Stimulated activated naive B cell treated with anti-CD40 and anti-IgM and Interleukin-4, amounts not matched to agents 10 μg/mL and 1 μg/mL and 100 μg/mL, for 72 hours (primary cell): Measurements from ENCODE around the gene COL19A1.

Experiments used
- ATAC-seq, 2 donors: fragments of 150-1000 bp; cut with Tn5 transposase; replicated peaks; 2 replicates each; pipeline ENCODE4 v1.10.0; 2021; ENCODE audit warnings: moderate library complexity in 1 of 2
- DNase-seq: peaks from one replicate; pipeline ENCODE4 v3.0.0; 2021
- H3K27ac Mint-ChIP-seq: one replicate; pipeline ENCODE4 v1.8.0; 2022; ENCODE audit warnings: mild to moderate bottlenecking, mixed read lengths
- H3K27me3 Mint-ChIP-seq, 2 donors: one replicate each; pipeline ENCODE4 v1.8.0; 2022; ENCODE audit warnings: mixed read lengths in 2 of 2
- H3K36me3 Mint-ChIP-seq, 2 donors: one replicate each; pipeline ENCODE4 v1.8.0; 2022; ENCODE audit warnings: mixed read lengths in 2 of 2, mild to moderate bottlenecking in 1 of 2
- H3K4me1 Mint-ChIP-seq, 2 donors: one replicate each; pipeline ENCODE4 v1.8.0; 2022; ENCODE audit warnings: mixed read lengths in 2 of 2, mild to moderate bottlenecking in 1 of 2
- H3K4me3 Mint-ChIP-seq, 2 donors: one replicate each; pipeline ENCODE4 v1.8.0; 2022; ENCODE audit warnings: mild to moderate bottlenecking in 2 of 2, mixed read lengths in 2 of 2, moderate library complexity in 1 of 2
- H3K9me3 Mint-ChIP-seq, 2 donors: one replicate each; pipeline ENCODE4 v1.8.0; 2022; ENCODE audit warnings: mixed read lengths in 2 of 2, mild to moderate bottlenecking in 1 of 2

Gene COL19A1

GRCh38 chr6:70194421-70194820 lies 328.1 kb downstream of the COL19A1 start:
- Mint-ChIP-seq H3K36me3 (peaks cover 28 to 39% of the 10 kb centered on the region in 2 donors), H3K4me3 (no peak overlapping the region)

GRCh38 chr6:70196531-70196930 lies 330.2 kb downstream of the COL19A1 start:
- H3K36me3 Mint-ChIP-seq, result peaks cover 26 to 33% of the 10 kb centered on the region in 2 donors
- ATAC-seq, result no peak
- no peaks in the 10 kb centered on the region for H3K27me3 Mint-ChIP-seq
- peaks cover 0 to 2% of the 10 kb centered on the region in 2 donors for H3K4me1 Mint-ChIP-seq
- no peak overlapping the region for H3K27ac Mint-ChIP-seq
- no peaks in the 10 kb centered on the region for H3K9me3 Mint-ChIP-seq
- H3K4me3 Mint-ChIP-seq, result no peak overlapping the region
- no peak for DNase-seq

More at GRCh38 chr6:70194421-70194820, 328.1 kb downstream of the COL19A1 start:
- DNase-seq, result no peak
- Mint-ChIP-seq H3K9me3 (no peaks in the 10 kb centered on the region), H3K4me1 (peaks cover 0 to 2% of the 10 kb centered on the region in 2 donors), H3K27me3 (no peaks in the 10 kb centered on the region), H3K27ac (no peak overlapping the region)
- ATAC-seq, result no peak

- Mint-ChIP-seq H3K27me3 (no peaks in the 10 kb centered on the region), H3K4me3 (no peak overlapping the region), H3K27ac (no peak overlapping the region), H3K9me3 (no peaks in the 10 kb centered on the region), H3K36me3 (peaks cover 14 to 22% of the 10 kb centered on the region in 2 donors), H3K4me1 (no peaks in the 10 kb centered on the region)
- DNase-seq (no peak), ATAC-seq (no peak)
Observed at GRCh38 chr6:70198785-70199184, 332.4 kb downstream of the COL19A1 start.

- DNase-seq (no peak), ATAC-seq (no peak)
- no peak overlapping the region for H3K27ac Mint-ChIP-seq
Observed at GRCh38 chr6:70208235-70208790, 342.0 kb downstream of the COL19A1 start.

GRCh38 chr6:70210462-70210861 lies 344.1 kb downstream of the COL19A1 start:
- Mint-ChIP-seq H3K4me3 (no peak overlapping the region), H3K4me1 (no peaks in the 10 kb centered on the region), H3K9me3 (no peaks in the 10 kb centered on the region), H3K27ac (no peak overlapping the region), H3K27me3 (no peaks in the 10 kb centered on the region), H3K36me3 (peaks cover 6 to 7% of the 10 kb centered on the region in 2 donors)
- ATAC-seq (no peak), DNase-seq (no peak)

More at GRCh38 chr6:70208235-70208790, 342.0 kb downstream of the COL19A1 start:
- H3K4me1 Mint-ChIP-seq, result no peaks in the 10 kb centered on the region
- H3K4me3 Mint-ChIP-seq, result no peak overlapping the region
- peaks cover 6 to 8% of the 10 kb centered on the region in 2 donors for H3K36me3 Mint-ChIP-seq
- no peaks in the 10 kb centered on the region for H3K9me3 Mint-ChIP-seq
- H3K27me3 Mint-ChIP-seq, result no peaks in the 10 kb centered on the region

GRCh38 chr6:70215460-70216108 lies 349.2 kb downstream of the COL19A1 start:
- ATAC-seq, result no peak
- H3K27me3 Mint-ChIP-seq, result no peaks in the 10 kb centered on the region
- H3K4me1 Mint-ChIP-seq, result no peaks in the 10 kb centered on the region
- no peak overlapping the region for H3K27ac Mint-ChIP-seq
- H3K4me3 Mint-ChIP-seq, result no peak overlapping the region
- no peak for DNase-seq
- H3K36me3 Mint-ChIP-seq, result no peaks in the 10 kb centered on the region
- H3K9me3 Mint-ChIP-seq, result no peaks in the 10 kb centered on the region

GRCh38 chr6:70216767-70217166 lies 350.4 kb downstream of the COL19A1 start:
- Mint-ChIP-seq H3K27me3 (no peaks in the 10 kb centered on the region), H3K36me3 (no peaks in the 10 kb centered on the region), H3K9me3 (no peaks in the 10 kb centered on the region), H3K4me1 (peaks cover 0 to 8% of the 10 kb centered on the region in 2 donors), H3K27ac (no peak overlapping the region), H3K4me3 (no peak overlapping the region)
- DNase-seq (no peak), ATAC-seq (no peak)

GRCh38 chr6:70219943-70220613 lies 353.7 kb downstream of the COL19A1 start:
- no peak for DNase-seq
- Mint-ChIP-seq H3K36me3 (no peaks in the 10 kb centered on the region), H3K4me1 (peaks cover 0 to 8% of the 10 kb centered on the region in 2 donors), H3K4me3 (no peak overlapping the region), H3K27ac (no peak overlapping the region), H3K9me3 (no peaks in the 10 kb centered on the region), H3K27me3 (peaks cover 0 to 5% of the 10 kb centered on the region in 2 donors)
- ATAC-seq, result no peak

GRCh38 chr6:70221025-70221714 lies 354.8 kb downstream of the COL19A1 start:
- H3K36me3 Mint-ChIP-seq, result no peaks in the 10 kb centered on the region
- ATAC-seq (peak in 1 of 2 donors; percentile 76), DNase-seq (no peak)
- no peak overlapping the region for H3K4me3 Mint-ChIP-seq
- peaks cover 0 to 8% of the 10 kb centered on the region in 2 donors for H3K4me1 Mint-ChIP-seq
- H3K9me3 Mint-ChIP-seq, result no peaks in the 10 kb centered on the region
- H3K27me3 Mint-ChIP-seq, result peaks cover 0 to 5% of the 10 kb centered on the region in 2 donors
- no peak overlapping the region for H3K27ac Mint-ChIP-seq

- ATAC-seq (peak; percentile 29 to 59), DNase-seq (no peak)
- Mint-ChIP-seq H3K36me3 (no peaks in the 10 kb centered on the region), H3K4me1 (peaks cover 0 to 8% of the 10 kb centered on the region in 2 donors), H3K27me3 (peaks cover 3 to 5% of the 10 kb centered on the region in 2 donors), H3K4me3 (no peak overlapping the region), H3K27ac (no peak overlapping the region), H3K9me3 (no peaks in the 10 kb centered on the region)
Observed at GRCh38 chr6:70221715-70222438, 355.5 kb downstream of the COL19A1 start.

GRCh38 chr6:70222439-70222749 lies 356.0 kb downstream of the COL19A1 start:
- no peak overlapping the region for H3K27ac Mint-ChIP-seq

GRCh38 chr6:70225055-70225454 lies 358.7 kb downstream of the COL19A1 start:
- DNase-seq, result no peak
- ATAC-seq, result no peak
- Mint-ChIP-seq H3K9me3 (no peaks in the 10 kb centered on the region), H3K27ac (no peak overlapping the region), H3K4me1 (peaks cover 0 to 8% of the 10 kb centered on the region in 2 donors), H3K4me3 (no peak overlapping the region), H3K27me3 (peaks cover 5 to 6% of the 10 kb centered on the region in 2 donors), H3K36me3 (no peaks in the 10 kb centered on the region)

More at GRCh38 chr6:70222439-70222749, 356.0 kb downstream of the COL19A1 start:
- Mint-ChIP-seq H3K4me3 (no peak overlapping the region), H3K9me3 (no peaks in the 10 kb centered on the region), H3K4me1 (peaks cover 0 to 8% of the 10 kb centered on the region in 2 donors), H3K36me3 (no peaks in the 10 kb centered on the region), H3K27me3 (peaks cover 5 to 6% of the 10 kb centered on the region in 2 donors)
- ATAC-seq (no peak), DNase-seq (no peak)

- Mint-ChIP-seq H3K36me3 (no peaks in the 10 kb centered on the region), H3K4me1 (no peaks in the 10 kb centered on the region), H3K4me3 (no peak overlapping the region), H3K9me3 (no peaks in the 10 kb centered on the region), H3K27ac (no peak overlapping the region), H3K27me3 (peaks cover 0 to 6% of the 10 kb centered on the region in 2 donors)
- ATAC-seq (no peak), DNase-seq (no peak)
Observed at GRCh38 chr6:70231311-70231710, 365.0 kb downstream of the COL19A1 start.
